Uterus (tissue), 4 donors: ENCODE data around the gene MAOA. TPM values are rescaled to one million over a fixed set of nuclear protein-coding genes. Genes with fewer than 3 reads are reported as not detected.

Source experiments
- DNase-seq, 2 donors: peaks; one replicate each; pipeline ENCODE4 v3.0.0-alpha.2; 2019 to 2020
- H3K27ac ChIP-seq, 2 donors: fragments of 200-600 bp; sonication (generic); 1 replicate in 1 of 2; 2 replicates in 1 of 2; pipeline ENCODE4 v1.5.1; 2016 to 2018
- H3K27me3 ChIP-seq, 2 donors: fragments of 200-600 bp; sonication (generic); one replicate each; pipeline ENCODE4 v1.5.1; 2018 to 2019; ENCODE audit warnings: control low read depth in 1 of 2
- H3K36me3 ChIP-seq, 2 donors: fragments of 200-600 bp; sonication (generic); one replicate each; pipeline ENCODE4 v1.5.1; 2019; ENCODE audit warnings: control low read depth in 1 of 2
- H3K4me1 ChIP-seq, 2 donors: fragments of 200-600 bp; sonication (generic); one replicate each; pipeline ENCODE4 v1.5.1; 2018 to 2019; ENCODE audit warnings: control low read depth in 1 of 2
- H3K4me3 ChIP-seq, 2 donors: fragments of 200-600 bp; sonication (generic); 1 replicate in 1 of 2; 2 replicates in 1 of 2; pipeline ENCODE4 v1.5.1; 2018 to 2019; ENCODE audit warnings: mild to moderate bottlenecking in 1 of 2
- H3K9me3 ChIP-seq, 2 donors: fragments of 200-600 bp; sonication (generic); one replicate each; pipeline ENCODE4 v1.5.1; 2019; ENCODE audit warnings: control low read depth in 1 of 2
- POLR2A ChIP-seq, 2 donors: fragments of 450-650 bp; IDR thresholded peaks; one replicate each; pipeline ENCODE4 v1.6.1; 2016; ENCODE audit warnings: antibody characterized with exemption in 2 of 2, mild to moderate bottlenecking in 1 of 2, moderate library complexity in 1 of 2
- intact Hi-C: fragments of 100-400 bp; cut with DNase I; formaldehyde crosslinking; loops from one replicate; pipeline ENCODE4 v1.15.1; 2023; ENCODE audit warnings: low total_unique reads
- total RNA-seq, 4 donors: library from RNA; depleted of rRNA in 3 of 4; stranded (reverse); fragments of >200 nt in 3 of 4; gene quantifications; one replicate each; pipeline versions ENCODE4 v1.1.0 to v1.2.4, GENCODE V29; 2014 to 2023
- TF ChIP-seq, protein P1 (sequence below), 4 experiments: fragments of 200-600 bp in 2 of 4; fragments of 450-650 bp in 2 of 4; sonication (generic) in 2 of 4; IDR thresholded peaks; one replicate each; pipeline ENCODE4 v1.5.1; 2016 to 2019; ENCODE audit warnings: antibody characterized with exemption in 4 of 4, mild to moderate bottlenecking in 2 of 4, moderate library complexity in 1 of 4
- donor health status: DM: yes; HTN: yes; CAD: no.

The MAOA gene
- total RNA-seq, 4 donors from 2014 or later = 13.2 to 90.6 (median 67.1) TPM

DNA sequence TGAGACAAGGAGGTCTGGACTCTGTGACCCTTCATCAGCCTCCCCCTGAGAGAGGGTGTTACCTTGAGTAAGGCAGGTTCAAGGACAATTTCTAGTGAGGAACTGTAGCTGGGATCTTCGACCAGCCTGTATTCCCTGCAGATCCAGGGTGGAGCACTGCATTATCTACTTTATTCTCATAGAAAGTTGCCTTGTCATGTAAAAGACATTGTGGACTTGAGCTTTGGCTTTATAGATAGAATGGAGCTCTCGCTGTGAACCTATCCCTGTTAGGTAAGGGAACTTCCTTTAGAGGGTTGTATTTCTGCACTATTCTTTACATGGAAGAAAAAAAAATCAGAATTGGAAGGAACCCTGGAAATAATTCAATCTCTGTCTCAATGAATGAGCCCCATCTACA, 91.4 kb downstream of the MAOA start:
- peaks cover 0 to 8% of the 10 kb centered on the region in 2 donors for H3K4me1 ChIP-seq
- no peak for DNase-seq
- H3K9me3 ChIP-seq = no peaks in the 10 kb centered on the region
- no peaks in the 10 kb centered on the region for H3K36me3 ChIP-seq
- no peak for TF ChIP-seq POLR2A (IDR thresholded peaks at IDR 0.05)
- TF ChIP-seq, protein P1, sequence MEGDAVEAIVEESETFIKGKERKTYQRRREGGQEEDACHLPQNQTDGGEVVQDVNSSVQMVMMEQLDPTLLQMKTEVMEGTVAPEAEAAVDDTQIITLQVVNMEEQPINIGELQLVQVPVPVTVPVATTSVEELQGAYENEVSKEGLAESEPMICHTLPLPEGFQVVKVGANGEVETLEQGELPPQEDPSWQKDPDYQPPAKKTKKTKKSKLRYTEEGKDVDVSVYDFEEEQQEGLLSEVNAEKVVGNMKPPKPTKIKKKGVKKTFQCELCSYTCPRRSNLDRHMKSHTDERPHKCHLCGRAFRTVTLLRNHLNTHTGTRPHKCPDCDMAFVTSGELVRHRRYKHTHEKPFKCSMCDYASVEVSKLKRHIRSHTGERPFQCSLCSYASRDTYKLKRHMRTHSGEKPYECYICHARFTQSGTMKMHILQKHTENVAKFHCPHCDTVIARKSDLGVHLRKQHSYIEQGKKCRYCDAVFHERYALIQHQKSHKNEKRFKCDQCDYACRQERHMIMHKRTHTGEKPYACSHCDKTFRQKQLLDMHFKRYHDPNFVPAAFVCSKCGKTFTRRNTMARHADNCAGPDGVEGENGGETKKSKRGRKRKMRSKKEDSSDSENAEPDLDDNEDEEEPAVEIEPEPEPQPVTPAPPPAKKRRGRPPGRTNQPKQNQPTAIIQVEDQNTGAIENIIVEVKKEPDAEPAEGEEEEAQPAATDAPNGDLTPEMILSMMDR (IDR thresholded peaks at IDR 0.05) = no peak
- H3K27ac ChIP-seq = no peak overlapping the region
- intact Hi-C loops = no loop called here
- H3K4me3 ChIP-seq = no peak overlapping the region
- H3K27me3 ChIP-seq = no peaks in the 10 kb centered on the region

DNA sequence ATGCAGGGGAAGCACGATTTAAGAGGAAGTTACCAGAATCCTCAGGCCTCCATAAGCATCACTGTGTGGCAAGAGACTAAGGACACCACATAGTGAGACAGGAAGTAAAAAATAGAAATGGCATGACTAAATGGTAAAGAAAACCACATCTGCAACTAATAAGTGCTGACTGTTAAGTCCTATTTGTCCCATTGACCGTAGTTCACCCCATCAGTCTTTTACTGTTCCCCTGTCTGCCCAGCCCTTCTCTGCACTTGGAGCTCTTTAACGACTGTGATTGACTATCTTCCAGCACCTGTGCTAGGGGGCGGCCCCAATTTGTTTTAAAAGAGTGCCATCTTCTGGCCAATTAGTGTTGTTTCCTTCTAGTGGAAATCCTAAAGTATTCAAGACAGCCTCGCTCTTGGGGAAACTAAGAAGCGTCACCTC, 94.2 kb downstream of the MAOA start:
- DNase-seq = peak; percentile 35 to 62
- Histone ChIP-seq H3K36me3 (no peaks in the 10 kb centered on the region), H3K27me3 (no peaks in the 10 kb centered on the region), H3K4me1 (peaks cover 0 to 8% of the 10 kb centered on the region in 2 donors), H3K27ac (no peak overlapping the region), H3K4me3 (no peak overlapping the region), H3K9me3 (no peaks in the 10 kb centered on the region)
- TF ChIP-seq, protein P1 (IDR thresholded peaks at IDR 0.05) = peak; percentile 44 to 72 (median 62)
- TF ChIP-seq POLR2A (IDR thresholded peaks at IDR 0.05) = no peak
- intact Hi-C loops = loop anchor here (10.0 kb wide), 1 partner anchor 185 kb away; no protein-coding TSS in a partner anchor

DNA sequence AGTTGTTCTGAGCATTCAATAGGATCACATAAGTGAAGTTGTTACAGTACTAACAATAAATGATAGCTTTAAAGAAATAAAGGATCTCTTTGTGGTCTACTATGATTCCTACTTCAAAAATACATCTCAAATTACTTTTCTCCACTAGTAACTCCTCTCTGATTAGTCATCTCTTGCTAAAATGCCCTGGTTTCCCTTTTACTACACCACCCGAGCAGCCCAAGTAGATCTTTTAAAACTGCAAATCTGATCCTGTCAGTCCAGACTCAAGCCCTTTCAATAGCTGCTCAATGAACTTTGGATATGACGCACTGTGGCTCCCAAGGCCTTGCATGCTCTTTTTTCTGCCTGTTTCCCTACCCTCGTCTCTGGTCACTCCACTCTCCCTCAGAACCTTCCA, 97.5 kb downstream of the MAOA start:
- no peaks in the 10 kb centered on the region for H3K27me3 ChIP-seq
- no peaks in the 10 kb centered on the region for H3K9me3 ChIP-seq
- H3K36me3 ChIP-seq = no peaks in the 10 kb centered on the region
- DNase-seq = no peak
- no peak overlapping the region for H3K4me3 ChIP-seq
- H3K4me1 ChIP-seq = no peaks in the 10 kb centered on the region
- no peak overlapping the region for H3K27ac ChIP-seq
- intact Hi-C loops = loop anchor here (10.0 kb wide), 1 partner anchor 189 kb away; no protein-coding TSS in a partner anchor
- TF ChIP-seq POLR2A (IDR thresholded peaks at IDR 0.05) = no peak
- TF ChIP-seq, protein P1 (IDR thresholded peaks at IDR 0.05) = no peak

DNA sequence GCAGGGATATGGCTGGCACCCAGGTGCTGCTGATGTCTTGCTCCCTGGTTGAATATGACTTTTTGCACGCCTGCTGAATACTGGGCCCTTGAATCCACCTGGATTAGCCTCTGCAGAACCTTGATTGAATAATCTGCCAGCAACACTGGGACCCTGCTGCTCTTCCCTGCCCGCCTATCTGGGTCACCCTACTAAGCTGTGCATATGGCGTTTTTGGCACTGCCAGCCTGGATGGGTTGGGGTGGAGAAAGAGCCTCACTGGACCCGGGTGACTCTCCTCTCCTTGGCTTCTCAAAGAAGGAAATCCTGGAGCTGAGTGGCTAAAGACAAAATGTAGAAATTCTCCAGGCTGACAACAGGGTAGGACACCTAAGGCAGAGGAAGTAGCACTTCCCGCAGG, 100.0 kb downstream of the MAOA start:
- H3K27ac ChIP-seq = no peak overlapping the region
- no peaks in the 10 kb centered on the region for H3K9me3 ChIP-seq
- no peak overlapping the region for H3K4me3 ChIP-seq
- TF ChIP-seq, protein P1 (IDR thresholded peaks at IDR 0.05) = no peak
- no peak for TF ChIP-seq POLR2A (IDR thresholded peaks at IDR 0.05)
- H3K4me1 ChIP-seq = no peaks in the 10 kb centered on the region
- no peaks in the 10 kb centered on the region for H3K27me3 ChIP-seq
- DNase-seq = no peak
- intact Hi-C loops = loop anchor here (10.0 kb wide), 1 partner anchor 191 kb away; no protein-coding TSS in a partner anchor
- H3K36me3 ChIP-seq = no peaks in the 10 kb centered on the region

DNA sequence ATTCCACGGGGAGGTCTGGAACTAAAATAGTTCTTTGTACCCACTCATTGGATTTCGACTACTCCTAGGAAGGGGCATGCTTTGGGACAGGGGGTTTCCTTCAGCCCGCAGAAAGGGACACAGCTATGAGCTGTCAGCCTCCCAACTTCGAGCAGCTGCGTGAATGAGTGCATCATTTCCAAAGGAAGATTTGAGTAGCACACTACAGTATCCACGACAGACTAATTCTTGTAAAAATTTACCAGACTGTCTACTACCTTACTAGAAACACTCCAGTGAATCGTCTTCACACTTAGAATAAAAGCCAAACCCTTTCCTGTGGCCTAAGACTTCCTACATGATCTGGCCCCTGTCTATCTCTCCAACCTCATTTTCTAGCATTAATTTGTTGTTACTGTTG, 101.9 kb downstream of the MAOA start:
- Histone ChIP-seq H3K27me3 (no peaks in the 10 kb centered on the region), H3K4me1 (no peaks in the 10 kb centered on the region), H3K4me3 (no peak overlapping the region), H3K27ac (no peak overlapping the region), H3K9me3 (no peaks in the 10 kb centered on the region), H3K36me3 (no peaks in the 10 kb centered on the region)
- TF ChIP-seq, protein P1 (IDR thresholded peaks at IDR 0.05) = no peak
- TF ChIP-seq POLR2A (IDR thresholded peaks at IDR 0.05) = no peak
- intact Hi-C loops = loop anchor here (10.0 kb wide), 1 partner anchor 193 kb away; no protein-coding TSS in a partner anchor
- no peak for DNase-seq
